H1 (cell line): ENCODE measurements around the gene CX3CR1.

Source experiments
- CHD2 ChIP-seq: IDR thresholded peaks from 2 replicates; pipeline ENCODE4 v1.6.1; 2012; ENCODE audit warnings: low read length, improper control_type of control experiment
- CTCF ChIP-seq, 3 experiments: IDR thresholded peaks; 1 replicate in 2 of 3; 2 replicates in 1 of 3; pipeline versions ENCODE4 v1.5.1 to v1.6.1; 2011; ENCODE audit warnings: low read length in 3 of 3, mild to moderate bottlenecking in 3 of 3, inconsistent platforms in 2 of 3, low read depth in 1 of 3, moderate library complexity in 1 of 3; ENCODE audit not compliant: insufficient read depth in 1 of 3; ENCODE audit errors: control extremely low read depth in 1 of 3
- EZH2 ChIP-seq: fragments of 200-600 bp; sonication (generic); IDR thresholded peaks from 2 replicates; pipeline ENCODE4 v1.7.1; 2012; ENCODE audit warnings: low read depth, mild to moderate bottlenecking, moderate library complexity, low read length, inconsistent platforms; ENCODE audit not compliant: severe bottlenecking
- KDM4A ChIP-seq: IDR thresholded peaks from one replicate; pipeline ENCODE4 v1.7.1; 2012; ENCODE audit warnings: low read depth, mild to moderate bottlenecking, moderate library complexity, low read length, inconsistent platforms; ENCODE audit not compliant: severe bottlenecking
- POLR2A ChIP-seq, 2 experiments: IDR thresholded peaks; 1 replicate in 1 of 2; 2 replicates in 1 of 2; pipeline ENCODE4 v1.6.1; 2011; ENCODE audit warnings: low read depth in 2 of 2, low read length in 2 of 2, mild to moderate bottlenecking in 2 of 2; ENCODE audit errors: control extremely low read depth in 1 of 2

GRCh38 chr3:39313289-39313688 lies 33.5 kb upstream of the CX3CR1 start:
- TF ChIP-seq CHD2 (no peak), EZH2 (no peak), POLR2A (IDR thresholded peaks at IDR 0.05; ENCODE audit: control extremely low read depth in 1 of 2, low read depth in 2 of 2, low read length in 2 of 2) (no peak), CTCF (IDR thresholded peaks at IDR 0.05; ENCODE audit: control extremely low read depth in 1 of 3, insufficient read depth in 1 of 3, low read depth in 1 of 3, low read length in 3 of 3) (no peak), KDM4A (no peak)
